Hematopoietic multipotent progenitor cell (in vitro differentiated cells): ENCODE results near the gene APOL4. TPM values are rescaled to one million over a fixed set of nuclear protein-coding genes. Genes with fewer than 3 reads are reported as not detected.
"Not testable (repeated sequence)": the region's sequence is repeated elsewhere in the genome, so short reads cannot be mapped to it uniquely, and the experiment has no call there.

Experiments used
- DNase-seq, 3 donors: peaks; one replicate each; pipeline ENCODE4 v3.0.0-alpha.2; 2011 to 2015; ENCODE audit warnings: low read depth in 2 of 3, low spot score in 2 of 3
- total RNA-seq: library from RNA; depleted of rRNA; stranded (reverse); fragments of >200 nt; gene quantifications from one replicate; pipeline ENCODE4 v1.2.3, GENCODE V29; 2012

Gene APOL4
- 5.1 TPM for total RNA-seq

- peak in 1 of 3 donors; percentile 26 for DNase-seq
Measured at GRCh38 chr22:36201630-36202319, at the start of gene APOL4. APOL4 (minus strand) TSS chr22:36201809; CDS start chr22:36201734, 75 bp downstream.

- not testable (repeated sequence) for DNase-seq
Measured at GRCh38 chr22:36250292-36250960, 48.8 kb upstream of the APOL4 start.

GRCh38 chr22:36249160-36249559 lies 47.6 kb upstream of the APOL4 start:
- peak in 1 of 3 donors; percentile 10 for DNase-seq

GRCh38 chr22:36247955-36248354 lies 46.3 kb upstream of the APOL4 start:
- no peak for DNase-seq

- no peak for DNase-seq
Measured at GRCh38 chr22:36246718-36247117, 45.1 kb upstream of the APOL4 start.

GRCh38 chr22:36245805-36246356 lies 44.3 kb upstream of the APOL4 start:
- DNase-seq: no peak

GRCh38 chr22:36244522-36245391 lies 43.1 kb upstream of the APOL4 start:
- DNase-seq: no peak

- DNase-seq: no peak
Measured at GRCh38 chr22:36243986-36244385, 42.4 kb upstream of the APOL4 start.

- peak; percentile 50 to 88 (median 86) for DNase-seq
Measured at GRCh38 chr22:36239401-36240171, 38.0 kb upstream of the APOL4 start, which contains the start of gene APOL2. APOL2 (minus strand) TSS chr22:36239527; CDS start chr22:36233162, 6,365 bp downstream.

- DNase-seq: no peak
Measured at GRCh38 chr22:36239150-36239400, 37.5 kb upstream of the APOL4 start.

GRCh38 chr22:36238373-36239149 lies 37.0 kb upstream of the APOL4 start:
- peak in 1 of 3 donors; percentile 9 for DNase-seq

GRCh38 chr22:36237462-36238372 lies 36.1 kb upstream of the APOL4 start:
- peak in 1 of 3 donors; percentile 22 for DNase-seq

- no peak for DNase-seq
Measured at GRCh38 chr22:36236388-36237319, 35.0 kb upstream of the APOL4 start.

- no peak for DNase-seq
Measured at GRCh38 chr22:36235585-36235984, 34.0 kb upstream of the APOL4 start.

- no peak for DNase-seq
Measured at GRCh38 chr22:36234919-36235318, 33.3 kb upstream of the APOL4 start.

GRCh38 chr22:36234213-36234612 lies 32.6 kb upstream of the APOL4 start:
- DNase-seq: no peak

- no peak for DNase-seq
Measured at GRCh38 chr22:36233796-36234195, 32.2 kb upstream of the APOL4 start.
